Amniotic stem cell (primary cell): Measurements from ENCODE around the gene TMA7.
"Not testable (repeated sequence)": the region's sequence is repeated elsewhere in the genome, so short reads cannot be mapped to it uniquely, and the experiment has no call there.

Source experiments
- DNase-seq: peaks from one replicate; lab custom pipeline; 2025; lab: John Stamatoyannopoulos, UW

TMA7 gene

GRCh38 chr3:48439820-48440589 lies at the start of gene TMA7, which contains the start of gene CCDC51:
Gene TMA7, plus strand, starts transcription at chr3:48440257. Its CDS starts 40 bp downstream, at chr3:48440297.
Gene CCDC51, minus strand, starts transcription at chr3:48440119. Its CDS starts 4,991 bp downstream, at chr3:48435128.
- DNase-seq = peak; percentile 93

GRCh38 chr3:48394391-48394790 lies 45.7 kb upstream of the TMA7 start:
- no peak for DNase-seq

- no peak for DNase-seq
Measured at GRCh38 chr3:48395714-48396113, 44.3 kb upstream of the TMA7 start.

GRCh38 chr3:48397767-48398681 lies 42.0 kb upstream of the TMA7 start:
- DNase-seq = no peak

DNA sequence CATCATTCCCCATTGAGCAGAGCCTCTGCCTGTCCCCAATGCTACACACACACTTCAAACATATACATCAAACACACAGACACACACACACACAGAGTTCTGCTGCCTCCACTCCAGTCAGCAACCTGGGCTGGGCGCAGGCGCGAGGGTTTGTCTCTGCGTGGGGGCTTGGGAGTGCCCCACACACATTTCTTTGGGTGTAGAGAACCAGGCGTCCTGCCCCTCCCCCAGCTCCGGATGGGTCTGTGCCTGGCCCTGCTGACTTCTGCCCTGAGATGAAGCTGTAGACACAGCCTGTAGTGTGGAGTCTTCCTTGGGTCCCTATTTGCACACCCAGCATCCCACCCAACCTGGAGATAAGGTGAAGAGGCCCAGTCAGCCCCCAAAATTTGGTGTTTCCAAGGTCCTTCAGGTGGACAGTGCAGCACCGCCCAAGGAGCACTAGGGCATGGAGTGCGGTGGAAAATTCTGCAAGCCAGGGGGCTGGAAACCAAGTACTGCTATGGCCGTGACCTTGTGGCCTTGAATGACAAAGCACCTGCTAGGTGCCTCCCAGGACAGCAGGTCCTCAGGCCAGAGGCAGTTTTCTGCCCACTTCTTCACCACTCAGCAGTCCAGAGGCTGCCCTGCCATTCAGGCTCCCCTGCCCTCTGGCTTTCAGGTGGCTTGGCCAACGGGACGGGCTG lies 41.2 kb upstream of the TMA7 start:
- no peak for DNase-seq

GRCh38 chr3:48399387-48400172 lies 40.5 kb upstream of the TMA7 start:
- DNase-seq = no peak

- no peak for DNase-seq
Measured at GRCh38 chr3:48400824-48401433, 39.1 kb upstream of the TMA7 start.

GRCh38 chr3:48401434-48401901 lies 38.6 kb upstream of the TMA7 start:
- DNase-seq = not testable (repeated sequence)

DNA sequence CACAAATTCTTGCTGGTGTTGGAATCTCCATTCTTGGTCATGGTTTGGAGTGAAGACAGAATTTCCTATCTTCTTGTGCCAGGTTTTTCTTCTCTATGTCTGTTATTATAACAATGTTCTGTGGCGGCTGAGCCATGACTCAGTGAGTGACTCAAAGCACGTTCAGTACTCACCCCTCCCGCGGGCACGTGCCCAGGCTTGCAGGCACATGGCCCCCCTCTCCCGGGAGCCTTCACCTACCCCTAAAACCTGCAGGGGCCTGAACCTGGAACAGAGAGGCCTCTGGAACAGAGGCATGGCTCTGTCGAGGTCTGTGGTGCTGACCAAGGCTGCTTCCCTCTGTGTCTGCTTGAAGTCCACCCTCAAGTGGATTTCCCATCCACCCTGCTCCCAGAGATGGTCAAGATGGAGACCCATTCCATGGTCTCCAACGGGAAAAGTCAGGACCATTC lies 37.8 kb upstream of the TMA7 start:
- peak; percentile 78 for DNase-seq

- DNase-seq = no peak
Measured at GRCh38 chr3:48402907-48403306, 37.1 kb upstream of the TMA7 start.

DNA sequence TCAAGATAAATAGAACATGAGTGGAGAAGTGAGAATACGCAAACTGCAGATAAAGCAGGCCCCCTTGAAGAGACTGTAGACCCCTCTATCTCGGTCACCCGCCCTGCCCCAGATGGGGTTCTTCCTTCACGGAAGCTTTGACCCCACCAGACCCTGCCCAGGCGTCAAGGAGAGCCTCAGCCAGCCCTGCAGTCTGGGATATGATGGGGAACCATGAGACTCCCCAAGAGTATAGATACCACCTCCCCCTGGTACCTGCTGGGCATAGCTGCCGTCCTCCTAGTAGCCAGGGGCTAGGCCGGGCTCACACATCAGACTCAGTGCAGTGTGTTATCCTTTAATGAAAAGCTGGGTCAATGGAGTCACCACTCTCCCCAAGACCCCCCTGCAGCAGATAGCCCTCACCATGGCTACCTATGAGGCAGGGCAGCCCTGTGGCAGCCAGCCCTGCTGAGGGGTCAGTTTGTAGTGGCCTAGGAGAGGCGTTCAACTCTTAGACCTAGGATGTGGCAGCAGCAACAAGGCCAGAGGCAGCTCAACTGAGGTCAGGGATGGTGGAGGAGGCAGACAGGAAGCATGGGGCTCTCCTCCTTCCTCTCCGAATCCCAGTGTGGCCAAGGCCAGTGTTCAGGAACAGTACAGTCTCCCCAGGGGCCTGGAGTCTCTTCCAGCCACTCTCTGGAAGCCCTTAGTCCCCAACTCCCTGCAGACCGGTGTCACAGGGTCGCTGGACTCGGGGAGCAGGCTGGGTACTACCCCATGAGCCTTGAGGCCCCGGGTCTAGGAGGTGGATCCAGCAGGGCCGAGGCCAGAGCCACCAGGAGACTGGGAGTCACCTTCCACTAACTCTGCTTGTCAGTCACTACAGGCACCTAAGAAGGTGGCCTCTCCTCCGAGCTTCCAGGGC lies 36.3 kb upstream of the TMA7 start:
- DNase-seq = no peak

DNA sequence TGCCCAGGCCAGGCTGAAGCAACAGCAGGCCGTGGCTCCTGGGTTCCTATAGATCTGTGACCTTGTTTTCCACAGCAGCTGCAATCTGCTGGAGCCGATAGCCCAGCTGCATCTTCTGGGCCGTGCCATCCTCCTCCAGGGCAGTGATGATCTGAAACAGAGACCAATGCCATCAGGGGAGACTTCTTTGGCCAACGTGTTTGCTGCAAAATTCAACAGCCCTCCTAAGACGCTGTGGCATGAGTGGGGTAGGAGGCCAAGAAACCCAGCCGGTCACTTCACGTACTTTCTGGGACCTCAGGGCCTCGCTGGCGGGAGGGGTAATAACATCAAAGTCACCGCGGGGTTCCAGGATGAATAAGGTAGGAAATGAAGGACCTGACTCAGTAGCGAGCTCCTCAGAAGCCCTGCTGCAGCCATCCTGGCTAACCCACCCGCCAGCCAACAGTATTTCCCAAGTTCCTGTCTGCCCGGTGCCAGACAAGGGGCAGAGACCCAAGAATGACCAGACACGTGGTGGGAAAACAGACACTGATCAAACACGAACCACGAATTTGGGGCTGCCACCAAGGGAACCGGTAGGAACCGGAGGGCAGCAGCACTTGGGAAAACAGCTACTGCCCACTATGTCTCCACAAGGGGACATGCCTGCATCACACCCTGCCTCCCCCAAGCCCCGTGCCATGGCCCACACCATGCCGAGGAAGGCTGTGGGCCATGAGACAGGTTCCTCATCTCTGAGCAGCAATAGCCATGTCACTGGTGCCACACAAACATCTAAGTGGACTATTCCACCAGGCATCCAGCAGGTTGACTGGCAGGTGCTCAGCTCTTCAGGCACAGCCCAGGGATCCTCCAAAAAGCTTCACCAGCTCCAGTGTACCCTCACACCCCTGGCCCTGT lies 35.4 kb upstream of the TMA7 start:
- DNase-seq = no peak

DNA sequence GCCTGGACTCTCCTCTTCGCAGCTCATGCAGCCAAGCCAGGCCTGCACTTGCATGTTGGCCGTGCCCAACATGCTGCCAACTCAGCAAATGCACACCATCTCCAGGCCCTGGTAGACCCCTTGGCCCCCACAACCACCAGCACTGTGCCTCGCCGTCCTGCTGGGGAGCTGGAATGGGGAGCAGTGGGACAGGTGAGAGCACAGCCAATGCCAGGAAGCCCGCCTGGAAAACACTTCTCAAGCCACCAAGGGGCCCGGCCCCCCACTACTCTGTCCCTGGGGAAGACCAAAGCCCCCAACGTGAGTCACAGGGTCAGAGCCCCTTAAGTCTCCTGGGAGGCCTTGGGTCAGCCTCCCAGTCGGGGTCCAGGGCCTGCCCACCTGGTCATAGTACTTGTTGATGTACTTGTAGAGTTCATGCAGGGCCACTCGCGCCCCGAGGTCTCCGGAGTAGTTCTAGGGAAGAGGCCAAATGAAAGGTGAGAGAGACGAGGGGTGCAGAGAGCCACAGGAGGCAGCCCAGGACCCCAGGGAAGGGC lies 34.6 kb upstream of the TMA7 start:
- no peak for DNase-seq

- DNase-seq = no peak
Measured at GRCh38 chr3:48405971-48406370, 34.1 kb upstream of the TMA7 start.

DNA sequence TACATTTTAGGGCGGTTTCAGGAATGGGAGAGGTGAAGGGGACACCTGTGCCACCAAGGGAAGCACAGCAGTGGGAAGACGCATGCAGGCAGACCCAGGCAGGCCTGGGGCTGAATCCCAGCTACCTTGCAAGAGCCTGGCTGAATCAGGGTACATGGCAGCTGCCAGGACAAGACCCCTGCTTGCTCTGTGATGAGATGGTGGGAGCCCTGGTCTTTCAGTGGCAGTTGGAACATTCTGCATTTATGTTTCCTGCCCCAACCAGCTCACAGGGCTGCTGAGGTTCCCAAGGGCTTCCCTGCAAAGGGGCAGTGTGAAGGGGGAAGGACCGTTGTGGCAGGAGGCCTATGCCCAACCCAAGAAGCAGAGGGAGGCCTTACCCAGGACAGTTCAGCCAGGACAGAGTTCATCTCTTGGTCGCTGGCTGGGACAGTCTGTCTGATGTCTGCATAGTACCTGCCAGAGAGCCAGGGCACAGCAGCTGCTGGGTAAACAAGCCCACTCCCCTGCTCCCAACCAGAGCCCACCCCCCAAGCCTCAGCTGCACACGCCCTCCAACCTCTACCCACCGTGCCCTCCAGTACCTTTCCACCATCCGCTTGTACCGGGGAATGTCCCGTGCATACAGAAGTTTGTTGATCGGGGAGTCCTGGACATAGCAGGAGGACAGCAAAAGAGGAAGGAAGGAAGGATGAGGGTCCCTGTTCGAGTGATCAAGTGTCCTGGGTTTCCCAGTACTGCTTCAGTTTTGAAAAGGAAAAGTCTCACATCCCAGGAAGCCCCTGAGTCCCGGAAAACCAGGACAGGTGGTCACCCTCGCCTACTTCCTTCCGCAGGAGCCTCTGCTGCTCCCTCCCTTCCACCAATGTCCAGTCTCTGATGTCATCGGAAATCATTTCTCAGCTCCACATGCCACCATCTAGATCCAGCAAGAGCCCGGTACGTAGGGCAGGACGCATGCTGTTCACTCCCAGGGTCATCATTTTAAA lies 33.3 kb upstream of the TMA7 start:
- no peak for DNase-seq

GRCh38 chr3:48407542-48408099 lies 32.4 kb upstream of the TMA7 start:
- no peak for DNase-seq

GRCh38 chr3:48408823-48409281 lies 31.2 kb upstream of the TMA7 start:
- DNase-seq = no peak
